ENCODE results near the gene ITGA1. TPM values are rescaled to one million over a fixed set of nuclear protein-coding genes. Genes with fewer than 3 reads are reported as not detected.

The ITGA1 gene
- total RNA-seq, 4 donors from 2014 or later, result 2.4 to 10.7 (median 5.4) TPM

- TF ChIP-seq POLR2A (IDR thresholded peaks at IDR 0.05), result no peak
- TF ChIP-seq, protein P1, sequence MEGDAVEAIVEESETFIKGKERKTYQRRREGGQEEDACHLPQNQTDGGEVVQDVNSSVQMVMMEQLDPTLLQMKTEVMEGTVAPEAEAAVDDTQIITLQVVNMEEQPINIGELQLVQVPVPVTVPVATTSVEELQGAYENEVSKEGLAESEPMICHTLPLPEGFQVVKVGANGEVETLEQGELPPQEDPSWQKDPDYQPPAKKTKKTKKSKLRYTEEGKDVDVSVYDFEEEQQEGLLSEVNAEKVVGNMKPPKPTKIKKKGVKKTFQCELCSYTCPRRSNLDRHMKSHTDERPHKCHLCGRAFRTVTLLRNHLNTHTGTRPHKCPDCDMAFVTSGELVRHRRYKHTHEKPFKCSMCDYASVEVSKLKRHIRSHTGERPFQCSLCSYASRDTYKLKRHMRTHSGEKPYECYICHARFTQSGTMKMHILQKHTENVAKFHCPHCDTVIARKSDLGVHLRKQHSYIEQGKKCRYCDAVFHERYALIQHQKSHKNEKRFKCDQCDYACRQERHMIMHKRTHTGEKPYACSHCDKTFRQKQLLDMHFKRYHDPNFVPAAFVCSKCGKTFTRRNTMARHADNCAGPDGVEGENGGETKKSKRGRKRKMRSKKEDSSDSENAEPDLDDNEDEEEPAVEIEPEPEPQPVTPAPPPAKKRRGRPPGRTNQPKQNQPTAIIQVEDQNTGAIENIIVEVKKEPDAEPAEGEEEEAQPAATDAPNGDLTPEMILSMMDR (IDR thresholded peaks at IDR 0.05), result no peak
- H3K4me3 ChIP-seq (ENCODE audit: low read depth, poor library complexity, severe bottlenecking), result no peak overlapping the region
- DNase-seq (ENCODE audit: low spot score in 2 of 2), result no peak
- WGBS, 2 donors, result 84 to 88% methylated on average over 2 of the region's 2 CpGs
- intact Hi-C loops (cut with DNase I; ENCODE audit: low total_unique reads), result no loop called here
These were observed 80.7 kb downstream of the ITGA1 start for GRCh38 chr5:52868417-52868816.

GRCh38 chr5:52869391-52869790 lies 81.7 kb downstream of the ITGA1 start:
- intact Hi-C loops (cut with DNase I; ENCODE audit: low total_unique reads), result no loop called here
- WGBS, 2 donors, result 95 to 98% methylated on average over 4 of the region's 4 CpGs
- TF ChIP-seq, protein P1 (IDR thresholded peaks at IDR 0.05), result no peak
- no peak for TF ChIP-seq POLR2A (IDR thresholded peaks at IDR 0.05)
- DNase-seq (ENCODE audit: low spot score in 2 of 2), result no peak
- no peak overlapping the region for H3K4me3 ChIP-seq (ENCODE audit: low read depth, poor library complexity, severe bottlenecking)

- intact Hi-C loops (cut with DNase I; ENCODE audit: low total_unique reads), result no loop called here
- no peak for DNase-seq (ENCODE audit: low spot score in 2 of 2)
- TF ChIP-seq, protein P1 (IDR thresholded peaks at IDR 0.05), result no peak
- TF ChIP-seq POLR2A (IDR thresholded peaks at IDR 0.05), result no peak
- H3K4me3 ChIP-seq (ENCODE audit: low read depth, poor library complexity, severe bottlenecking), result no peak overlapping the region
- 33 to 35% methylated on average over 1 of the region's 1 CpG for WGBS, 2 donors
These were observed 82.7 kb downstream of the ITGA1 start for GRCh38 chr5:52870448-52870847.

GRCh38 chr5:52875827-52876226 lies 88.1 kb downstream of the ITGA1 start:
- H3K4me3 ChIP-seq (ENCODE audit: low read depth, poor library complexity, severe bottlenecking), result no peak overlapping the region
- WGBS, 2 donors, result 46 to 57% methylated on average over 3 of the region's 3 CpGs
- no peak for DNase-seq (ENCODE audit: low spot score in 2 of 2)
- intact Hi-C loops (cut with DNase I; ENCODE audit: low total_unique reads), result no loop called here
- no peak for TF ChIP-seq POLR2A (IDR thresholded peaks at IDR 0.05)
- TF ChIP-seq, protein P1 (IDR thresholded peaks at IDR 0.05), result no peak

DNA sequence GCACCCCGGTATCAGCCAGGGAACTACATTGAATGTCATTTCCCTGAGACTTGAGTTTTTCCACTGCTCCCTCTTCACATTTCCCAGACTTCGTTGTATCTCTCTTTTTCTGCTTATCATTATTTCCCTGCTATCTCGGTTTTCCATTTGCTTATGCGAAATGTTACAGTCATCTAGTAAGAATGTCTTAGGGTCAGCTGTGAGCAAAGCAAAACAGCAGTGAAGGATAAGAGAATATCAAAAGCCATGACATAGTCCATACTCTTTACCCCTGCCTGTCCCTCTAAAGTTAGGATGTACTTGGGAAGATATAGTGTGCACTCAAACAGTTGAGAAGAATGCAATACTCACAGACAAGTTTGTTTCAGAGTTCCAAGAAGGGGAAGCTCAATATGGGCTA lies 88.7 kb downstream of the ITGA1 start:
- intact Hi-C loops (cut with DNase I; ENCODE audit: low total_unique reads), result no loop called here
- WGBS, 2 donors, result 90 to 92% methylated on average over 4 of the region's 4 CpGs
- no peak overlapping the region for H3K4me3 ChIP-seq (ENCODE audit: low read depth, poor library complexity, severe bottlenecking)
- no peak for DNase-seq (ENCODE audit: low spot score in 2 of 2)
- no peak for TF ChIP-seq POLR2A (IDR thresholded peaks at IDR 0.05)
- TF ChIP-seq, protein P1 (IDR thresholded peaks at IDR 0.05), result no peak

GRCh38 chr5:52878656-52879055 lies 90.9 kb downstream of the ITGA1 start:
- TF ChIP-seq, protein P1 (IDR thresholded peaks at IDR 0.05), result no peak
- no peak for TF ChIP-seq POLR2A (IDR thresholded peaks at IDR 0.05)
- no peak for DNase-seq (ENCODE audit: low spot score in 2 of 2)
- no peak overlapping the region for H3K4me3 ChIP-seq (ENCODE audit: low read depth, poor library complexity, severe bottlenecking)
- intact Hi-C loops (cut with DNase I; ENCODE audit: low total_unique reads), result no loop called here
- 43 to 46% methylated on average over 3 of the region's 3 CpGs for WGBS, 2 donors

Measured in lower leg skin (tissue), 4 donors.